Breast epithelium (tissue), 3 donors: ENCODE data around the gene RTCA.

Source experiments
- POLR2A ChIP-seq: fragments of 450-650 bp; IDR thresholded peaks from one replicate; pipeline ENCODE4 v1.6.1; 2016; ENCODE audit warnings: antibody characterized with exemption, mild to moderate bottlenecking, moderate library complexity
- POLR2AphosphoS5 ChIP-seq, 3 donors: sonication (generic); formaldehyde crosslinking; IDR thresholded peaks; one replicate each; pipeline ENCODE4 v1.6.1; 2017; ENCODE audit warnings: antibody characterized with exemption in 3 of 3
- TF ChIP-seq, protein P1 (sequence below), 3 donors: fragments of 450-650 bp; IDR thresholded peaks; one replicate each; pipeline ENCODE4 v1.5.1; 2016 to 2017; ENCODE audit warnings: antibody characterized with exemption in 3 of 3, mild to moderate bottlenecking in 3 of 3, moderate library complexity in 3 of 3

GRCh38 chr1:100239961-100240360, 26.1 kb upstream of the RTCA start:
- TF ChIP-seq POLR2A (no peak), POLR2AphosphoS5 (IDR thresholded peaks at IDR 0.05) (no peak)
- TF ChIP-seq, protein P1, sequence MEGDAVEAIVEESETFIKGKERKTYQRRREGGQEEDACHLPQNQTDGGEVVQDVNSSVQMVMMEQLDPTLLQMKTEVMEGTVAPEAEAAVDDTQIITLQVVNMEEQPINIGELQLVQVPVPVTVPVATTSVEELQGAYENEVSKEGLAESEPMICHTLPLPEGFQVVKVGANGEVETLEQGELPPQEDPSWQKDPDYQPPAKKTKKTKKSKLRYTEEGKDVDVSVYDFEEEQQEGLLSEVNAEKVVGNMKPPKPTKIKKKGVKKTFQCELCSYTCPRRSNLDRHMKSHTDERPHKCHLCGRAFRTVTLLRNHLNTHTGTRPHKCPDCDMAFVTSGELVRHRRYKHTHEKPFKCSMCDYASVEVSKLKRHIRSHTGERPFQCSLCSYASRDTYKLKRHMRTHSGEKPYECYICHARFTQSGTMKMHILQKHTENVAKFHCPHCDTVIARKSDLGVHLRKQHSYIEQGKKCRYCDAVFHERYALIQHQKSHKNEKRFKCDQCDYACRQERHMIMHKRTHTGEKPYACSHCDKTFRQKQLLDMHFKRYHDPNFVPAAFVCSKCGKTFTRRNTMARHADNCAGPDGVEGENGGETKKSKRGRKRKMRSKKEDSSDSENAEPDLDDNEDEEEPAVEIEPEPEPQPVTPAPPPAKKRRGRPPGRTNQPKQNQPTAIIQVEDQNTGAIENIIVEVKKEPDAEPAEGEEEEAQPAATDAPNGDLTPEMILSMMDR (IDR thresholded peaks at IDR 0.05), result no peak
